GM23338 (cell line): ENCODE results near the gene ABHD14A. TPM values are rescaled to one million over a fixed set of nuclear protein-coding genes. Genes with fewer than 3 reads are reported as not detected.

Source experiments
- ATAC-seq: fragments of 200-7000 bp; cut with Tn5 transposase; 3 replicates; pipeline ENCODE4 v1.9.1; 2020
- DNase-seq: peaks from one replicate; pipeline ENCODE4 v3.0.0-alpha.2; 2015; ENCODE audit warnings: low spot score
- H2AFZ ChIP-seq: fragments of 200-600 bp; sonication (generic); 2 replicates; pipeline ENCODE4 v1.8.0; 2016; ENCODE audit warnings: antibody characterized with exemption, mild to moderate bottlenecking, moderate library complexity
- H3F3A ChIP-seq: fragments of 200-600 bp; sonication (generic); replicated peaks from 2 replicates; pipeline ENCODE4 v1.8.0; 2017; ENCODE audit warnings: antibody characterized with exemption, mixed run types, low read depth
- H3K27ac ChIP-seq: fragments of 200-600 bp; sonication (generic); 2 replicates; pipeline ENCODE4 v1.6.1; 2016; ENCODE audit warnings: low read depth
- H3K27me3 ChIP-seq: fragments of 200-600 bp; sonication (generic); 2 replicates; pipeline ENCODE4 v1.8.0; 2016; ENCODE audit warnings: mild to moderate bottlenecking, mixed run types, moderate library complexity; ENCODE audit not compliant: insufficient read depth
- H3K36me3 ChIP-seq: fragments of 200-600 bp; sonication (generic); 2 replicates; pipeline ENCODE4 v1.8.0; 2016; ENCODE audit warnings: mild to moderate bottlenecking; ENCODE audit not compliant: insufficient read depth
- H3K4me1 ChIP-seq: fragments of 200-600 bp; sonication (generic); 2 replicates; pipeline ENCODE4 v1.8.0; 2016; ENCODE audit warnings: mild to moderate bottlenecking, moderate library complexity; ENCODE audit not compliant: insufficient read depth
- H3K4me2 ChIP-seq: fragments of 200-600 bp; sonication (generic); 2 replicates; pipeline ENCODE4 v1.7.1; 2017; ENCODE audit warnings: mixed run types
- H3K4me3 ChIP-seq: fragments of 200-600 bp; sonication (generic); 2 replicates; pipeline ENCODE4 v1.6.1; 2016; ENCODE audit warnings: mixed run types
- H3K79me2 ChIP-seq: fragments of 200-600 bp; sonication (generic); replicated peaks from 2 replicates; pipeline ENCODE4 v1.8.0; 2017; ENCODE audit warnings: mild to moderate bottlenecking; ENCODE audit not compliant: insufficient read depth
- H3K9me2 ChIP-seq: fragments of 200-600 bp; sonication (generic); 2 replicates; pipeline ENCODE4 v1.8.0; 2017; ENCODE audit not compliant: insufficient read depth
- H4K20me1 ChIP-seq: fragments of 200-600 bp; sonication (generic); replicated peaks from 2 replicates; pipeline ENCODE4 v1.8.0; 2017; ENCODE audit warnings: mild to moderate bottlenecking; ENCODE audit not compliant: insufficient read depth
- H3K27ac Mint-ChIP-seq: 2 replicates; pipeline ENCODE4 v1.8.0; 2020; ENCODE audit warnings: inconsistent platforms, mild to moderate bottlenecking, moderate library complexity, mixed read lengths
- H3K27me3 Mint-ChIP-seq: 3 replicates; pipeline ENCODE4 v1.8.0; 2022; ENCODE audit warnings: low read depth, mild to moderate bottlenecking, moderate library complexity, mixed read lengths, inconsistent platforms; ENCODE audit not compliant: insufficient read depth, poor library complexity
- H3K36me3 Mint-ChIP-seq: 3 replicates; pipeline ENCODE4 v1.8.0; 2021; ENCODE audit warnings: low read depth, mild to moderate bottlenecking, inconsistent platforms, moderate library complexity, mixed read lengths
- H3K4me1 Mint-ChIP-seq: 3 replicates; pipeline ENCODE4 v1.8.0; 2020; ENCODE audit warnings: mild to moderate bottlenecking, inconsistent platforms, mixed read lengths
- H3K4me3 Mint-ChIP-seq: 3 replicates; pipeline ENCODE4 v1.8.0; 2021; ENCODE audit warnings: moderate library complexity, mild to moderate bottlenecking, inconsistent platforms, mixed read lengths
- H3K9me3 Mint-ChIP-seq: 3 replicates; pipeline ENCODE4 v1.8.0; 2020; ENCODE audit warnings: moderate library complexity, mild to moderate bottlenecking, inconsistent platforms, mixed read lengths
- CREB1 ChIP-seq: fragments of 250-450 bp; sonication (Bioruptor Pico); IDR thresholded peaks from 2 replicates; pipeline ENCODE4 v1.5.0; 2020; ENCODE audit warnings: low read depth, mild to moderate bottlenecking, moderate library complexity
- JUNB ChIP-seq: IDR thresholded peaks from one replicate; pipeline ENCODE4 v1.6.1; 2016; ENCODE audit warnings: antibody characterized with exemption; ENCODE audit not compliant: unreplicated experiment
- REST ChIP-seq: IDR thresholded peaks from one replicate; pipeline ENCODE4 v1.6.1; 2018; ENCODE audit warnings: antibody characterized with exemption; ENCODE audit not compliant: unreplicated experiment
- STAT1 ChIP-seq: IDR thresholded peaks from one replicate; pipeline ENCODE4 v1.6.1; 2016; ENCODE audit warnings: antibody characterized with exemption; ENCODE audit not compliant: unreplicated experiment
- ZNF114 ChIP-seq: fragments of 250-450 bp; sonication (Bioruptor Pico); IDR thresholded peaks from 2 replicates; pipeline ENCODE4 v1.5.0; 2020; ENCODE audit warnings: mild to moderate bottlenecking, moderate library complexity
- ZNF331 ChIP-seq: fragments of 250-450 bp; sonication (Bioruptor Pico); IDR thresholded peaks from 2 replicates; pipeline ENCODE4 v1.5.0; 2020; ENCODE audit warnings: low read depth, mild to moderate bottlenecking, moderate library complexity
- polyA plus RNA-seq: library from polyadenylated mRNA; unstranded; fragments of >200 nt; fragmentation: Nextera tagmentation; extraction: Ambion mirVana; gene quantifications from 2 replicates; pipeline ENCODE4 v1.2.1, GENCODE V29; 2016
- total RNA-seq: library from RNA; depleted of rRNA; stranded (reverse); fragments of >200 nt; shearing (Covaris generic); gene quantifications from 2 replicates; pipeline ENCODE4 v1.2.3, GENCODE V29; 2014

Gene ABHD14A
- total and polyA plus RNA-seq, 2 experiments from 2014 or later: 7.8 to 12.7 TPM

GRCh38 chr3:51943451-51944391, 31.1 kb upstream of the ABHD14A start:
- Histone ChIP-seq H2AFZ (no peak overlapping the region), H3K36me3 (0 out of 2 replicates have a peak, but pooled peaks cover 6% of the 10 kb centered on the region), H3K27me3 (no peaks in the 10 kb centered on the region), H3K27ac (no peak overlapping the region), H3K4me2 (no peak overlapping the region), H4K20me1 (peaks cover 12% of the 10 kb centered on the region), H3K4me1 (peaks cover 9% of the 10 kb centered on the region; the same call in 1 of the 2 replicates), H3K9me2 (no peaks in the 10 kb centered on the region), H3K4me3 (no peak overlapping the region), H3F3A (0 out of 2 replicates have a peak, but pooled peaks cover 2% of the 10 kb centered on the region), H3K79me2 (peaks cover 25% of the 10 kb centered on the region)
- peaks cover 20% of the 10 kb centered on the region for H3K36me3 Mint-ChIP-seq
- DNase-seq: no peak
- no peak for ATAC-seq
- H3K27ac Mint-ChIP-seq: no peak overlapping the region
- peaks cover 18% of the 10 kb centered on the region for H3K4me1 Mint-ChIP-seq
- no peak for TF ChIP-seq ZNF331
- TF ChIP-seq CREB1 (CRISPR knock-in tag): no peak
- peaks cover 23% of the 10 kb centered on the region for H3K27me3 Mint-ChIP-seq
- no peak overlapping the region; the same call in 2 of the 3 replicates for H3K4me3 Mint-ChIP-seq
- no peaks in the 10 kb centered on the region for H3K9me3 Mint-ChIP-seq

GRCh38 chr3:51944451-51945021, 30.3 kb upstream of the ABHD14A start:
- H3K27me3 Mint-ChIP-seq: peaks cover 23% of the 10 kb centered on the region
- no peak overlapping the region for H2AFZ ChIP-seq
- 0 out of 2 replicates have a peak, but pooled peaks cover 2% of the 10 kb centered on the region for H3F3A ChIP-seq
- H3K4me1 Mint-ChIP-seq: peaks cover 14% of the 10 kb centered on the region
- H3K4me3 ChIP-seq: no peak overlapping the region
- H3K9me2 ChIP-seq: no peaks in the 10 kb centered on the region
- no peak overlapping the region for H3K27ac Mint-ChIP-seq
- H3K36me3 Mint-ChIP-seq: peaks cover 14% of the 10 kb centered on the region; the same call in 2 of the 3 replicates
- H3K36me3 ChIP-seq: 0 out of 2 replicates have a peak, but pooled peaks cover 4% of the 10 kb centered on the region
- H3K4me3 Mint-ChIP-seq: no peak overlapping the region; the same call in 2 of the 3 replicates
- peaks cover 9% of the 10 kb centered on the region; the same call in 1 of the 2 replicates for H3K4me1 ChIP-seq
- H3K27ac ChIP-seq: no peak overlapping the region
- H4K20me1 ChIP-seq: peaks cover 5% of the 10 kb centered on the region
- TF ChIP-seq JUNB (no peak), ZNF114 (CRISPR knock-in tag) (no peak)
- no peak overlapping the region for H3K4me2 ChIP-seq
- ATAC-seq: no peak
- H3K27me3 ChIP-seq: no peaks in the 10 kb centered on the region
- no peaks in the 10 kb centered on the region for H3K9me3 Mint-ChIP-seq
- H3K79me2 ChIP-seq: peaks cover 19% of the 10 kb centered on the region
- no peak for DNase-seq

GRCh38 chr3:51945031-51945840, 29.6 kb upstream of the ABHD14A start:
- H3K27ac ChIP-seq: no peak overlapping the region
- no peaks in the 10 kb centered on the region for H3K36me3 ChIP-seq
- H3K4me3 ChIP-seq: no peak overlapping the region
- no peak for ATAC-seq
- H3F3A ChIP-seq: no peaks in the 10 kb centered on the region
- Mint-ChIP-seq H3K4me3 (no peak overlapping the region), H3K9me3 (no peaks in the 10 kb centered on the region), H3K27ac (no peak overlapping the region), H3K4me1 (peaks cover 13% of the 10 kb centered on the region), H3K36me3 (peaks cover 9% of the 10 kb centered on the region; the same call in 2 of the 3 replicates), H3K27me3 (peaks cover 23% of the 10 kb centered on the region)
- no peaks in the 10 kb centered on the region; the same call in 1 of the 2 replicates for H3K27me3 ChIP-seq
- H4K20me1 ChIP-seq: peaks cover 5% of the 10 kb centered on the region
- H3K79me2 ChIP-seq: peaks cover 12% of the 10 kb centered on the region
- no peak overlapping the region for H2AFZ ChIP-seq
- H3K9me2 ChIP-seq: no peaks in the 10 kb centered on the region
- peaks cover 8% of the 10 kb centered on the region; the same call in 1 of the 2 replicates for H3K4me1 ChIP-seq
- H3K4me2 ChIP-seq: no peak overlapping the region
- DNase-seq: no peak
- TF ChIP-seq JUNB (no peak), REST (no peak), STAT1 (no peak)
